GM21526 (cell line): ENCODE data around the gene SEC14L3.

ENCODE experiments used
- ATAC-seq: cut with Tn5 transposase; IDR thresholded peaks from one replicate; pipeline ENCODE4 v1.9.1; 2021; ENCODE audit warnings: moderate library complexity; ENCODE audit not compliant: unreplicated experiment, low FRiP score

SEC14L3 gene

GRCh38 chr22:30424534-30425326 is 47.1 kb downstream of the SEC14L3 start:
- ATAC-seq, result no peak

GRCh38 chr22:30423959-30424533 is 47.8 kb downstream of the SEC14L3 start:
- peak; percentile 77 for ATAC-seq

- peak; percentile 28 for ATAC-seq
These were observed 48.4 kb downstream of the SEC14L3 start for GRCh38 chr22:30423301-30423958.

- ATAC-seq, result no peak
These were observed 49.1 kb downstream of the SEC14L3 start for GRCh38 chr22:30422481-30423300.

GRCh38 chr22:30421695-30422480 is 49.9 kb downstream of the SEC14L3 start:
- no peak for ATAC-seq

GRCh38 chr22:30420347-30421125 is 51.3 kb downstream of the SEC14L3 start:
- ATAC-seq, result no peak

- ATAC-seq, result no peak
These were observed 55.0 kb downstream of the SEC14L3 start for GRCh38 chr22:30416837-30417236.

- no peak for ATAC-seq
These were observed 55.4 kb downstream of the SEC14L3 start for GRCh38 chr22:30416403-30416802.

- ATAC-seq, result no peak
These were observed 57.2 kb downstream of the SEC14L3 start for GRCh38 chr22:30414525-30415047.

GRCh38 chr22:30413745-30414524 is 57.9 kb downstream of the SEC14L3 start:
- no peak for ATAC-seq

- no peak for ATAC-seq
These were observed 58.8 kb downstream of the SEC14L3 start for GRCh38 chr22:30413001-30413400.

GRCh38 chr22:30411780-30412179 is 60.0 kb downstream of the SEC14L3 start:
- ATAC-seq, result no peak
